HUDEP-2 (cell line): ENCODE measurements around the gene APOA1.

Experiments used
- DNase-seq, 76 experiments: peaks; one replicate each; lab custom pipeline; 2025; ENCODE audit not compliant: unreplicated experiment in 76 of 76; lab: John Stamatoyannopoulos, UW

APOA1 gene

DNA sequence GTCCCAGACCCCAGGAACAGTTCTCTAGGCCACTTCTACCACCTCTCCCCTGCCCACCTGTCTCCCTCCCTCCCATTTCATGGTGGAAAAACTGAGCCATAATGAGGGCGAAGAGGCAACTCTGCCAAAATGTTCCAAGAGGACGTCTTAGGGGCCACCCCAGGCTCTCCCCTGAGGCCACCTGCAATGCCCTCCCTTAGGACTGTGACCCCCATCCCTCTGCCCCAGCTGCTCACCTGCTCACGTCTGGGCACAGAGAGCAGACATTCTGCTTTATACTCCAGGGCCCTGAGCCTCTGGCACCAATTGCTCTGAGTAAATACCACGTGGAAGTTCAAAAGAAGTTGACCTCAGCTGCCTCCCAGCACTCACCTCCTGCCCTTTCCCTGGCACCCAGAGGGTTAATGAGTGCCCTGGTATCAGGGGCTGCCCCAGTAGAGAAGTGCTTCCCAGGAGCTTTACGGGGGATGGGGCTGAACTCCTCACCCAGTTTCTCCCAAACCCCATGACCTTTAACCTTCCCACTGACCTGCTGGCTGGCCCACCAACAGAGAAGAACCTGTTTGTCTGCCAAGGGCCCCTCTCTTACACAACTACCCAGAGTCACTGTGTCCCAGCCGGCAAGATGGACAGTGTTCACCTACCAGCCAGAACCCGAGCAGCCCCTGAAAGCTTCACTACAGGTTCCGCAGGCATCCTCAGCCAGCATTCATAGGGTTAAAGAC lies 45.1 kb downstream of the APOA1 start:
- no peak for DNase-seq

DNA sequence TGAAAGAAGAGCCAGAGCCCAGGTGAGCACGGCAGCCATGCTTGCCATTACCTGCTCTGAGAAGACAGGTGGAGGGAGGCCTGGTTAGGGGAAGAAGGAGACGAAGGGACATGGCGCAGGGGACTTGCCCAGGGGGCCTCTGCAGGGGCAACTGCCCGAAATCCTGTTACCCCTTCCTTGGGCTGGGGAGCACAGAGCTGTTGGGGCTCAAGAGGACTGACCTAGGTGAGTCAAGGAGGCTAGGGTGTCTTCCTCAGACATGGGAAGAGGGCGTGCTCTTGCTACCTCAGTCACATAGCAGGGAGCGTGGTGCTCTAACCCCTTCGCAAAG lies 45.6 kb downstream of the APOA1 start, which contains the start of gene APOA5:
Gene APOA5 (minus strand): TSS at position 67 of the 331 bp plus-strand sequence. CDS start 19 bp downstream, at position 48.
- DNase-seq, result no peak

DNA sequence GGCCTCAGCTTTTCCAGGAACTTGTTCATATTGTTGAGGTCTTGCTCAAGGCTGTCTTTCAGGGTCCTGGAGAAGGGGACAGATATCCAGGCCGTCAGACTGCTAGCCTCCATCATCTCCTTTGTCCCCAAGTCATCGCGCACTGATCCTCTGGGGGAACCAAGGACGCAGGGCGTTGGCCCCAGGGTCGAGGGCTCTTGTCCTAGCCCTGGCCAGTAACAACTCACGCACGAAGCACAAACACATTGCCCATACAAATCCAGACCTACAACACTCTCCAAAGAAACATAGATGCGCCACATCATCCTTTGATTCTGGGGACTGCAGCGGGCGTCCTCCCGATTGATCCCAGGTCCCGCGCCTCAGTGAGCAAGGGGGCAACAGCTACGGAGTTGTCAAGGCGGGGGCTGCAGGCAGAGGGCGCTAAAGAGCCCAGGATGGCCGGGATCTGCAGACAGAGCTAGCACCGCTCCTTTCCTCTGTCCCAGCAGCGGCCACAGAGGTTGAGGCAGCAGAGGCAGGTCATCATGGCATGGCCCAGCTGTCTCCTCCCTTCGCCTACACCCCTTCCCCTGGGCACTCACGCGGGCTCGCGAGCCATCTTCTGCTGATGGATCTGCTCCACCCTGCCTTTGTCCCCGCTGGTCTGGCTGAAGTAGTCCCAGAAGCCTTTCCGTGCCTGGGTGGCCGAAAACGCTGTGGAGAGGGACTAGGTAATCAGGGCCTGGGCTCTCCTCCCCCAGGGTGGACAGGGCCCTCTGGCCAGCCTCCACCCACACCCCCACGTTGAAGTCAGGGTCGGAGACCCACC lies 46.2 kb downstream of the APOA1 start:
- DNase-seq, result peak in 59 of 76 experiments; percentile 9 to 74 (median 46)

DNA sequence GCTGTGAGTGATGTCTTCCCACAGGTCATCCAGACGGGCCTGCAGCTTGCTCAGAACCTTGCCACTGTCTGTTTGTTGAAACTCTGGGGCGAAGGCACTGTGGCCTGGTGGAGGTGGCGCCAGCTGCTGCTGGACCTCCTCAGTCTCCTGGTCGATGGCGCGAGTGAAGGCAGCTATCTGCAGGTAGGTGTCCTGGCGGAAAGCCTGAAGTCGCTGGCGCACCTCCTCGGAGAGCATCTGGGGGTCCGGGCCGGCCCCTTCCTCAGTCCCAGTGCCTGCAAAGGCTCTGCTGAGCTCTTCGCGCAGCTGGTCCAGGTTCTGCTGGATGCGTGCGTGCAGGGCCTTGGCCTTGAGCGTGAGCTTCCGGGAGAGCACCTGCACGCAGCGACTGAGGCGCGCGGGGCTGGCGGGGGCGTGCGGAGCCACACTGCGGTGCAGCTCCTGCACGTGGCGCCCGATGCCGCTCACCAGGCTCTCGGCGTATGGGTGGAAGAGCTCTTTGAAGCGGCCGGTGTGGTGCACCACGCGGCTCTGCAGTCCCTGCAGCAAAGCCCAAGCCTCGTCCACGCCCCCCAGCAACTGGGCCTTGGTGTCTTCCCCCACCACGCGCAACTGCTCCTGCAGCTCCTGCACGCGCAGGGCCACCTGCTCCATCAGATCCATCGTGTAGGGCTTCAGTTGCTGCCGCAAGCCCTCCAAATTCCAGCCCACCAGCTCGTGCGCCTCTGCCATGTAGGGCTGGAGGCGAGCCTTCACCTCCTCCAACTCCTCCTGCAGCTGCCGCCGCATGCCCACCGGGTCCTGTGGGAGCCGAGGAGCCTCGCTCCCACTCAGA lies 47.0 kb downstream of the APOA1 start:
- no peak for DNase-seq

DNA sequence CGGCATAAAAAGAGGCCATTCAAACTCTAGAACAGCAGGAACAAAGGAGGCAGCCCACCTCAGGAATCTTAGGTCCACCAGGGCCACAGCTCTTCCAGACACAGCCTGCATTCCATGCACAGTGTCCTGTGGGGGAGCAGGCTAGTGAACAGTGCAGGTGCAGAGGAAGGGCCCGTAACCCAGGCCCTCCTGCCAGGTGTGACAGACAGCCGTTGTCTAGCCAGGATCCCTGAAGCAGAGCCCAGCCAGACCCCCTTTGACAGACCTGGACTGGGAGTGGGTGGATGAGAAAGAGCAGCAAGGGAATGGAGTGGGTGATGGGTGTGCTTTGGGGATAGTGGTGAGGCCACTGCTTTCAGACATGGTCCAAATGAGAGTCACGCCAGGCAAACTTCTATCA lies 48.4 kb downstream of the APOA1 start:
- DNase-seq, result no peak

- DNase-seq, result no peak
These were observed 48.9 kb downstream of the APOA1 start for GRCh38 chr11:116788534-116788933.

GRCh38 chr11:116787786-116788486 lies 49.5 kb downstream of the APOA1 start, which contains the start of gene ZPR1:
Gene ZPR1 (minus strand): TSS chr11:116788023. CDS start chr11:116787990, 33 bp downstream.
- peak in 60 of 76 experiments; percentile 3 to 77 (median 54) for DNase-seq

DNA sequence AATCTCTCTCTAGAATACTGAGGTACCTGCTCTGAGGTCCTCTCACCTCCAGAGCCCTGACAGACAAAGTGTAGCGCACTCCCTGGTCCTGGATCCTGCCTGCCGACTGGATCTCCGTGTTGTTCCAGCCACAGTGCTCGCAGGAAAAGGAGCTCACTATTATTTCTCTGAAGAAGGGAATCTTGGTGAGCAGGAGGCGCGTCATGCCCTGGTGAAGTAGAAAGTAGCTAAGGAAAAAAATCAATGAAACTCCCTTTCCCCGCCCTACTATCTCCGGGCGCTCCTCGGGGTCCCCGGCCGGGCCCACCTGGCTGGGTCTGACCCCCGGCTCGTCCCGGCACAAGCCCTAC lies 50.0 kb downstream of the APOA1 start:
- no peak for DNase-seq

- DNase-seq, result no peak
These were observed 50.5 kb downstream of the APOA1 start for GRCh38 chr11:116786966-116787365.

- no peak for DNase-seq
These were observed 51.1 kb downstream of the APOA1 start for GRCh38 chr11:116786326-116786725.
